Subcutaneous abdominal adipose tissue (tissue), 5 donors: ENCODE results near the gene POLR2E.

Experiments used
- H3K27ac ChIP-seq: one replicate; pipeline ENCODE4 v1.7.0; 2013; ENCODE audit warnings: low read depth, mild to moderate bottlenecking, inconsistent platforms, low read length, moderate library complexity
- H3K27me3 ChIP-seq, 5 donors: one replicate each; pipeline ENCODE4 v1.7.0; 2013; ENCODE audit warnings: low read length in 5 of 5, inconsistent platforms in 1 of 5; ENCODE audit not compliant: control insufficient read depth in 5 of 5, insufficient read depth in 4 of 5
- H3K36me3 ChIP-seq, 5 donors: one replicate each; pipeline ENCODE4 v1.7.0; 2013; ENCODE audit warnings: low read length in 5 of 5; ENCODE audit not compliant: control insufficient read depth in 5 of 5, insufficient read depth in 5 of 5
- H3K4me1 ChIP-seq, 5 donors: one replicate each; pipeline ENCODE4 v1.7.0; 2013; ENCODE audit warnings: low read length in 5 of 5, mild to moderate bottlenecking in 3 of 5, moderate library complexity in 1 of 5; ENCODE audit not compliant: control insufficient read depth in 5 of 5, insufficient read depth in 5 of 5
- H3K4me3 ChIP-seq, 5 donors: one replicate each; pipeline ENCODE4 v1.7.0; 2013; ENCODE audit warnings: low read length in 5 of 5, low read depth in 1 of 5
- H3K9ac ChIP-seq, 5 donors: one replicate each; pipeline ENCODE4 v1.7.0; 2013; ENCODE audit warnings: low read length in 5 of 5, mild to moderate bottlenecking in 4 of 5, moderate library complexity in 3 of 5
- H3K9me3 ChIP-seq, 5 donors: one replicate each; pipeline ENCODE4 v1.7.0; 2013; ENCODE audit warnings: low read length in 5 of 5; ENCODE audit not compliant: control insufficient read depth in 5 of 5
- donor health status: healthy.
- donor health status: healthy.
- donor health status: healthy.
- donor health status: healthy.
- donor health status: healthy.

The POLR2E gene

GRCh38 chr19:1058112-1058511 lies 37.1 kb downstream of the POLR2E start:
- no peaks in the 10 kb centered on the region for H3K4me1 ChIP-seq
- no peaks in the 10 kb centered on the region for H3K27me3 ChIP-seq
- no peak overlapping the region for H3K9ac ChIP-seq
- H3K36me3 ChIP-seq = peaks cover 0 to 49% (median 30%) of the 10 kb centered on the region in 5 donors
- H3K9me3 ChIP-seq = peaks cover 11 to 47% (median 39%) of the 10 kb centered on the region in 5 donors
- no peak overlapping the region for H3K27ac ChIP-seq
- H3K4me3 ChIP-seq = peak overlapping the region in 2 of 5 donors; percentile 22 to 51

DNA sequence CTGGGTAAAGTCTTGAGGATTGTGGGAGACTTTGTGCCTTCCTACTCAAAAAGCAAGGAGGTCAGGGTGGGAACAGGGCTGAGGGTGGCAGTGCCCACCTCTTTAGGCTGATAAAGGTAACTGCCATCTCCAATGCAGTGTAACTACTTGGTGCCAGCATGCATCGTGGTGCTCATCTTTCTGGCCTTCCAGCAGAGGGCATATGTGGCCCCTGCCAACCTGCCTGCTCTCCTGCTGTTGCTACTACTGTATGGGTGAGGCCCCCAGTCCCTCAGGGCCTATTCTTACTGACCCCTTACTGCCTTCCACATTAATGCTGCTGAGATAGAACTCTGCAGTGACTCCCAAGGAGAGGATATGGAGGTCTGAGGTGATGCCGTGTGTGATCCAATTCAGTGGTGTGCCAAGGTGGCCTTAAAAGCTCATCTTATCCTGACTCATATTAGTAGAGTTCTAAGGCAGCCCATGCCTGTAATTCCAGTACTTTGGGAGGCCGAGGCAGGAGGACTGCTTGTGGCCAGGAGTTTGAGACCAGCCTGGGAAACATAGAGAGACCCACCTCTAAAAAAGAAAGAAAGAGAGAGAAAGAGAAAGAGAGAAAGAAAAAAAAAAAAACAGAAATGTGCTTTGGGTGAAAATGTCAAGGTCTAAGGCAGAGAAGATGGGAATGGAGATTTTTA lies 37.9 kb downstream of the POLR2E start:
- H3K9ac ChIP-seq = no peak overlapping the region
- peak overlapping the region in 3 of 5 donors; percentile 13 to 49 (median 27) for H3K4me3 ChIP-seq
- H3K27ac ChIP-seq = no peak overlapping the region
- peaks cover 0 to 49% (median 30%) of the 10 kb centered on the region in 5 donors for H3K36me3 ChIP-seq
- H3K4me1 ChIP-seq = no peaks in the 10 kb centered on the region
- H3K9me3 ChIP-seq = peaks cover 11 to 47% (median 39%) of the 10 kb centered on the region in 5 donors
- H3K27me3 ChIP-seq = no peaks in the 10 kb centered on the region

DNA sequence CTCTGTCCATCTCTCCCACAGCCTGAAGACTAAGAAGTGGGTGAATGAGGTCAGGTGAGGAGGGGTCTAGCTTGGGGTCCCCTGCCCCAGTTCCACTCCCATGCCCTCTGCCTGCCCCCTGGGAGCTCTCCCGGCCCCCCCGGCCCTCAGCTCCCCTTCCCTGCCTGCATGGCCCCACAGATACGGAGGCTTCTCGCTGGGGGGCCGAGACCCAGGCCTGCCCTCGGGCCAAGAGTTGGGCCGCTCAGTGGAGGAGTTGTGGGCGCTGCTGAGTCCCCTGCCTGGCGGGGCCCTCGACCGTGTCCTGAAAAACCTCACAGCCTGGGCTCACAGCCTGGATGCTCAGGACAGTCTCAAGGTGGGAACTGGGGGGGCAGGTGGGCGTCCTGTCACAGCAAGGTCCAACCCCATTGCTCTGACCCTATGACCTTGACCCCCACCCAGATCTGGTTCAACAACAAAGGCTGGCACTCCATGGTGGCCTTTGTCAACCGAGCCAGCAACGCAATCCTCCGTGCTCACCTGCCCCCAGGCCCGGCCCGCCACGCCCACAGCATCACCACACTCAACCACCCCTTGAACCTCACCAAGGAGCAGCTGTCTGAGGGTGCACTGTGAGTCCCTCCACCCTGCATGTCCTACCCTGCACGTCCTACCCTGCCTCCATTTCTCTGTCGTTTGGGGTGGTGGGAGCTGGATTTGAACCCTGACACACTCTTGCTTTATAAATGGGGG lies 39.1 kb downstream of the POLR2E start:
- Histone ChIP-seq H3K4me1 (no peaks in the 10 kb centered on the region), H3K27me3 (no peaks in the 10 kb centered on the region), H3K9me3 (peaks cover 11 to 47% (median 39%) of the 10 kb centered on the region in 5 donors), H3K36me3 (peaks cover 0 to 49% (median 30%) of the 10 kb centered on the region in 5 donors), H3K9ac (no peak overlapping the region), H3K27ac (no peak overlapping the region), H3K4me3 (peak overlapping the region in 2 of 5 donors; percentile 6 to 13)

DNA sequence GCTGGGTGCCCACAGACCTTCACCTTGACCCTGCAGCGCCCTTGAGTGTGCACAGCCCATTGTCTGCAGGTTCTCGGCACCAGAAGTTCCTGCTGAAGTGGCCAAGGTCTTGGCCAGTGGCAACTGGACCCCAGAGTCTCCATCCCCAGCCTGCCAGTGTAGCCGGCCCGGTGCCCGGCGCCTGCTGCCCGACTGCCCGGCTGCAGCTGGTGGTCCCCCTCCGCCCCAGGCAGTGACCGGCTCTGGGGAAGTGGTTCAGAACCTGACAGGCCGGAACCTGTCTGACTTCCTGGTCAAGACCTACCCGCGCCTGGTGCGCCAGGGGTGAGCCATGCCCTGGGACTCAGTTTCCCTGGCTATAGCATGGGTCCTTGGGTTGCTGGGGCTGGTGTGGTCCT lies 40.1 kb downstream of the POLR2E start:
- Histone ChIP-seq H3K4me1 (no peaks in the 10 kb centered on the region), H3K9me3 (peaks cover 11 to 47% (median 39%) of the 10 kb centered on the region in 5 donors)

DNA sequence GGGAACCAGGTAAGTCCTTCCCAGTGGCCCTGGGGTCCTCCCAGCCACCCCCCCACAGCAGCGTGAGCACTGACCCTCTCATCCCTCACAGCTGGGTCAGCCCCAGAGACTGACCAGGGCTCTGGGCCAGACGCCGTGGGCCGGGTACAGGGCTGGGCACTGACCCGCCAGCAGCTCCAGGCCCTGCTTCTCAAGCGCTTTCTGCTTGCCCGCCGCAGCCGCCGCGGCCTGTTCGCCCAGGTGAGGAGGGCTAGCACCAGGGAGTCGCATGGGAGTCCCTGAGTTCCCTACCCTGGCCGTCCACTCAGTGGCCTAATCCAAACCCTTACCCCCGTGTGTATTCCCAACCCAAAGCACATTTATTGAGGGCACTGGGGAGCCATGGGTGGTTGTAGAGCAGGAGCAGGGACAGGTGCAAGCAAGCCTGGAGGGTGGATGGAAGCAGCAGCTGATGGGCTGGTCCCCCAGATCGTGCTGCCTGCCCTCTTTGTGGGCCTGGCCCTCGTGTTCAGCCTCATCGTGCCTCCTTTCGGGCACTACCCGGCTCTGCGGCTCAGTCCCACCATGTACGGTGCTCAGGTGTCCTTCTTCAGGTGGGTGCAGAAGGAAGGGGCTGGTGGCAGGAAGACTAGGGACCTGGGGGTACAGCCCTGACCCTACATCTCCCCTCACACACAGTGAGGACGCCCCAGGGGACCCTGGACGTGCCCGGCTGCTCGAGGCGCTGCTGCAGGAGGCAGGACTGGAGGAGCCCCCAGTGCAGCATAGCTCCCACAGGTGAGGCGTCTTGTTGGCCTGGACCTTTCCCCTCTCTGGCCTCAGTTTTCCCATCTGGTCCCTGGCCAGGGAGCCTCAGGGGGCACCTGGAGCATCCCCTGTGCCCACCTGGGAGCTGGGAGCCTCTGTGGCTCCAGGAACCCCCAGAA lies 40.8 kb downstream of the POLR2E start:
- peaks cover 11 to 43% (median 35%) of the 10 kb centered on the region in 5 donors for H3K9me3 ChIP-seq

More for the DNA sequence above, 40.1 kb downstream of the POLR2E start:
- no peaks in the 10 kb centered on the region for H3K27me3 ChIP-seq
- peaks cover 0 to 49% (median 30%) of the 10 kb centered on the region in 5 donors for H3K36me3 ChIP-seq
- no peak overlapping the region for H3K27ac ChIP-seq
- H3K9ac ChIP-seq = no peak overlapping the region
- H3K4me3 ChIP-seq = no peak overlapping the region

DNA sequence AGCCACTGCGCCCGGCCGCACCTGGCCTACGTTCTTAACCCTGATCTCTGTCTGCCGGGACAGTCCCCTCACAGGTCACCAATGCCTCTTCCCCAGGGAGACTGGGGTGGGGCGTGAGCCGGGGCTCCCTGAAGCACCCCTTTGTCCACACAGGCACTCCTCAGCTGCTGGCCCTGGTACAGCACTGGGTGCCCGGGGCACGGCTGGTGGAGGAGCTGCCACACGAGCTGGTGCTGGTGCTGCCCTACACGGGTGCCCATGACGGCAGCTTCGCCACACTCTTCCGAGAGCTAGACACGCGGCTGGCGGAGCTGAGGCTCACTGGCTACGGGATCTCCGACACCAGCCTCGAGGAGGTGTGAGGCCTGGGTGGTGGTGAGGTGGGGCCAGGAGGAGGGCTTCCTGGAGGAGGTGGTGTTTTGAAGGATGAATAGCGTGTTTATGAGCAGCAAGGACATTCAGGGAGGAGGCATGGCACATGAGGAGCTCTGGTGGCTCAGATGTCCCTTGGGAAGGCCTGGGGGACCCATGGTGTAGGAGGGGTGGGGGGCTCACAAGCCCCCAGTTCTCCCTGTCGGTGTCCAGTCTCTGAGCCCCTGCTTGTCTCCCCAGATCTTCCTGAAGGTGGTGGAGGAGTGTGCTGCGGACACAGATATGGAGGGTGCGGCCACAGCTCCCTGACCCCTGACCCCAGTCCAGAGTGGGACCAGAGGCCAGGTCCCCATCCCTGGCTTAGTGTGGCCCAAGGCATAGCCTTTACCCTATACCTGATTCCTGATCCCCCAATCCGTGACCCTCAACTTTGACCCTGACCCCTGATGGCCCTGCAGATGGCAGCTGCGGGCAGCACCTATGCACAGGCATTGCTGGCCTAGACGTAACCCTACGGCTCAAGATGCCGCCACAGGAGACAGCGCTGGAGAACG lies 41.7 kb downstream of the POLR2E start:
- Histone ChIP-seq H3K4me3 (no peak overlapping the region), H3K9me3 (peaks cover 9 to 37% (median 29%) of the 10 kb centered on the region in 5 donors), H3K36me3 (peaks cover 0 to 44% (median 24%) of the 10 kb centered on the region in 5 donors), H3K9ac (no peak overlapping the region), H3K27me3 (no peaks in the 10 kb centered on the region), H3K4me1 (no peaks in the 10 kb centered on the region), H3K27ac (no peak overlapping the region)

More for the DNA sequence above, 40.8 kb downstream of the POLR2E start:
- no peak overlapping the region for H3K9ac ChIP-seq
- peaks cover 0 to 49% (median 27%) of the 10 kb centered on the region in 5 donors for H3K36me3 ChIP-seq
- H3K27me3 ChIP-seq = no peaks in the 10 kb centered on the region
- H3K27ac ChIP-seq = no peak overlapping the region
- no peak overlapping the region for H3K4me3 ChIP-seq
- H3K4me1 ChIP-seq = no peaks in the 10 kb centered on the region

- Histone ChIP-seq H3K9me3 (peaks cover 7 to 27% (median 19%) of the 10 kb centered on the region in 5 donors), H3K27ac (no peak overlapping the region), H3K4me3 (no peak overlapping the region), H3K9ac (no peak overlapping the region), H3K4me1 (no peaks in the 10 kb centered on the region), H3K27me3 (no peaks in the 10 kb centered on the region), H3K36me3 (peaks cover 0 to 35% (median 21%) of the 10 kb centered on the region in 5 donors)
Observed at GRCh38 chr19:1052349-1052975, 42.7 kb downstream of the POLR2E start.

DNA sequence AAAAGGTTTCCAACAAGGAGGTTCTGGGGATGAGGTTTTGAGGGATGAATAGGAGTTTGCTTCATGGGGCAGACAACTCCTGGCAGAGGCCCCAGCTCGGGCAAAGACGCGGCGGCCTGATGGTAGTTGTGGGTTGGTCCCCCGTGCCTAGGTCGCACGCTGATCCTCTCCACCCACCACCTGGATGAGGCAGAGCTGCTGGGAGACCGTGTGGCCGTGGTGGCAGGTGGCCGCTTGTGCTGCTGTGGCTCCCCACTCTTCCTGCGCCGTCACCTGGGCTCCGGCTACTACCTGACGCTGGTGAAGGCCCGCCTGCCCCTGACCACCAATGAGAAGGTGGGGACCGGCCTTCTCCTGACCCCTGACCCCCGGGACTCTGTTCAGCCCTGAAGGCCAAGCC lies 43.4 kb downstream of the POLR2E start:
- H3K9ac ChIP-seq = no peak overlapping the region
- no peak overlapping the region for H3K27ac ChIP-seq
- H3K36me3 ChIP-seq = peaks cover 0 to 33% (median 19%) of the 10 kb centered on the region in 5 donors

More for the DNA sequence above, 43.4 kb downstream of the POLR2E start:
- no peak overlapping the region for H3K4me3 ChIP-seq
- H3K4me1 ChIP-seq = peaks cover 0 to 3% (median 0%) of the 10 kb centered on the region in 5 donors
- no peaks in the 10 kb centered on the region for H3K27me3 ChIP-seq
- H3K9me3 ChIP-seq = peaks cover 3 to 20% (median 12%) of the 10 kb centered on the region in 5 donors
